Motor neuron (in vitro differentiated cells): ENCODE measurements around the gene TEKT3. TPM values are rescaled to one million over a fixed set of nuclear protein-coding genes. Genes with fewer than 3 reads are reported as not detected.

ENCODE experiments used
- ATAC-seq, 8 experiments: fragments of 200-7000 bp; cut with Tn5 transposase; replicated peaks in 6 of 8; 2 replicates each; pipeline ENCODE4 v1.8.0; 2021; ENCODE audit warnings: mild to moderate bottlenecking in 8 of 8, moderate library complexity in 8 of 8
- H3K27ac ChIP-seq, 2 donors: fragments of 250-450 bp; sonication (Bioruptor Pico); 2 replicates each; pipeline ENCODE4 v1.9.0; 2021; ENCODE audit warnings: antibody characterized with exemption in 2 of 2, mild to moderate bottlenecking in 2 of 2, moderate library complexity in 1 of 2
- H3K4me1 ChIP-seq, 2 donors: fragments of 250-450 bp; sonication (Bioruptor Pico); replicated peaks in 1 of 2; 2 replicates each; pipeline ENCODE4 v1.6.1; 2021; ENCODE audit warnings: antibody characterized with exemption in 2 of 2, mild to moderate bottlenecking in 2 of 2, moderate library complexity in 1 of 2
- H3K4me3 ChIP-seq, 5 donors: fragments of 250-450 bp; sonication (Bioruptor Pico); 2 replicates each; pipeline ENCODE4 v1.9.0; 2021; ENCODE audit warnings: antibody characterized with exemption in 5 of 5, mild to moderate bottlenecking in 5 of 5, moderate library complexity in 4 of 5
- WGBS, 10 experiments: fragments of 450-650 bp; shearing (Covaris generic); methylation state at CpG; one replicate each; pipeline ENCODE4 v1.0.0; 2022; 5-methylcytosine and 5-hydroxymethylcytosine counted together
- in situ Hi-C, 9 experiments: fragments of 400-800 bp; cut with MboI; loops; one replicate each; pipeline ENCODE4 v1.15.0; 2021; ENCODE audit warnings: low sequenced_read_pairs in 9 of 9, low pct_unique_long_range_greater_than_20kb in 2 of 9; ENCODE audit not compliant: unreplicated experiment in 9 of 9
- total RNA-seq, 8 experiments: library from RNA; unstranded; fragments of 300-600 nt; gene quantifications; 2 replicates each; pipeline versions ENCODE4 v1.2.3 to v1.2.4, GENCODE V29; 2022

The TEKT3 gene
- total RNA-seq, 8 experiments from 2014 or later, result 0.54 to 2.9 (median 0.90) TPM; not detected in 3

DNA sequence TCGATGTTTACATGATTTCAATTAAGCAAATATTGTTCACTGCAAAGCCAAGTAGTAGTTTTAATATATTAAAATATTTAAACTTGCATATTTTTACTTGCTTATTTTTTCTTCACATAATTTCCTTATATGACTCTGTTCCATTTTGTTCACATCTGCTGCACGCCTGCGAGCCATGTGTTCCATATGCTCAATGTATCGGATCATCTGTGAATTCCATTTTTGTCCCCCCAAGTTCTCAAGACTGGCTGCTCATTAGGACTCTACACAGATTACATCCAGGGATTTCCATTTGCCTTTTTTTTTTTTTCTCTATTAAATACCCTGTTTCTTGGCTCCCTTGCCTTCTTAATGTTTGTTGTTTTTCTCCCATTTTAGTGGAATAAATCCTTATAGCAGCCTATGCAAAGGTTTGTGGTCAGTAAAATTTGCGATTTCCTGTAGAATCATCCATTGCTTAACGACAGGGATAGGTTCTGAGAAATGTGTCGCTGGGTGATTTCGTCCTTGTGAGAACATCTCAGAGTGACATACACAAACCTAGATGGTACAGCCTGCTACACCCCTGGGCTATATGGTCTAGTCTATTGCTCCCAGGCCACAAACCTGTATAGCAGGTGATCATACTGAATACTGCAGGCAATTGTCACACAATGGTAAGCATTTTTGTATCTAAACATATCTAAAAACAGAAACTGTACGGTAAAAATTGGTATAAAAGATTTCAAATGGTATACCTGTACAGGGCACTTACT, 30.2 kb upstream of the TEKT3 start:
- in situ Hi-C loops, result loop anchor here in 1 of 9 experiments (25.0 kb wide), 1 partner anchor 91 kb away; the partner anchor contains the start of gene CDRT4
- ATAC-seq, result peak in 1 of 8 experiments; percentile 68
- WGBS, 10 experiments, result 19 to 95% (median 77%) methylated on average over 4 to 9 of the region's 9 CpGs

DNA sequence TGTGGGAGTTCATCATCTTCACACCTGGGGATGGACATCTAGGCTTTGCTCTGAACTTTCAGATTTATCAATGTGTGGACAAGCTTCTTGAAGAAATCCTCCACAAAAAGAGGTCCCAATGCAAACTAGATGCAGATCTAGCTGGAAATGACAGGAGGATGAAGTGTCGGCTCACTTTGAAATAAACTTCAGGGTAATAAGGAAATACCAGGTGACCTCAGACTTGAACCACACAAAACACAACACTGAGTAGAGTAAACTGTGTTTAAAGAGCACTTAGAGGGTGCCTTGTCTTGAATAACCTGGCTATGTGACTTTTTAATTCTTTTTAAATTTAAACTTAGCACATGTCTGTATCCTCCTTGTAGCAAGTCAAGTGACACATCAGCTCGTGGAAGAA, 27.2 kb upstream of the TEKT3 start:
- no peak for ATAC-seq
- Histone ChIP-seq H3K4me3 (no peak overlapping the region), H3K4me1 (no peaks in the 10 kb centered on the region), H3K27ac (no peak overlapping the region)
- in situ Hi-C loops, result loop anchor here in 1 of 9 experiments (25.0 kb wide), 1 partner anchor 94 kb away; the partner anchor contains the start of gene CDRT4
- 50 to 100% (median 82%) methylated on average over 1 to 2 of the region's 2 CpGs; no CpG with 5 or more reads in 4 of the 10 experiments for WGBS, 10 experiments

More for the DNA sequence above, 30.2 kb upstream of the TEKT3 start:
- Histone ChIP-seq H3K4me1 (no peaks in the 10 kb centered on the region), H3K4me3 (no peak overlapping the region), H3K27ac (no peak overlapping the region)

DNA sequence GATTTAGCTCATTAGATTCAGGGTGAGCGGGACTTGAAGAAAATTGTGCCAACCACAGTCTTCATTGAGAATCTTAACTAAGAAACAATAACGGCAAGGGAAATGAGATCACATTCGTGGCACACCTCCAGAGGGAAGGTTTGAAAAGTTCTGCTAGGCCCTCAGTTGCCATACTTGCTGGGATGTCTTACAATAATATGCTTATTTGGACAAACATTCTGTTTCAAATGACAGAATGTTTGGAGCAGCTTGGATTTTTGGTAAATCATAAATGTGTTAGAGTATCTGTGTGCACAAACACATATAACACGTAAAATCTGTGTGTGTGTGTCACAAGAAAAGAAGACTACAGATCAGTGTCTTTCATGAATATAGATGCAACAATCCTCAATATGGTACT, 24.6 kb upstream of the TEKT3 start:
- no peak overlapping the region for H3K27ac ChIP-seq
- H3K4me1 ChIP-seq, result no peaks in the 10 kb centered on the region
- ATAC-seq, result no peak
- H3K4me3 ChIP-seq, result no peak overlapping the region
- 45 to 100% (median 84%) methylated on average over 1 to 4 of the region's 4 CpGs; no CpG with 5 or more reads in 2 of the 10 experiments for WGBS, 10 experiments
- in situ Hi-C loops, result loop anchor here in 1 of 9 experiments (25.0 kb wide), 1 partner anchor 96 kb away; the partner anchor contains the start of gene CDRT4

DNA sequence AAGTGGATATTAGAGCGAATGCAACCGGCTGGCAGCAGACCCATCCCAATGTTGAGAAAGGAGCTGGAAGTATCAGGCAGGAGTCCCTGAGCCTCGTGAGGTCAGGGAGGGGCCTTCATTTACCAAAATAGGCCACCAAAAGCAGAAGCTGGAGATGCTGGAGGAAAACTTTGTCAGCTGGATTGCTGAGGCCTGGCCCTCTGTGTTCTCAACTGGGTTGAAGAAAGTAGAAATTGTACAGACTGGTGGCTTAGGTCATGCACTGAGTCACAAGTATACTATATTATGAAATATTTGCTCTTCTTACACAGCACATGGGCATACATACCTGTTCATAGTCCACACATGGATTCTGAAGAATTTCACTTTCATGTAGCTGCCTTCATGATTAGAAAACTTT, 23.2 kb upstream of the TEKT3 start:
- ATAC-seq, result no peak
- 13 to 87% (median 73%) methylated on average over 1 to 3 of the region's 3 CpGs; no CpG with 5 or more reads in 3 of the 10 experiments for WGBS, 10 experiments
- Histone ChIP-seq H3K27ac (no peak overlapping the region), H3K4me1 (no peaks in the 10 kb centered on the region), H3K4me3 (no peak overlapping the region)
- in situ Hi-C loops, result loop anchor here in 1 of 9 experiments (25.0 kb wide), 1 partner anchor 98 kb away; the partner anchor contains the start of gene CDRT4

DNA sequence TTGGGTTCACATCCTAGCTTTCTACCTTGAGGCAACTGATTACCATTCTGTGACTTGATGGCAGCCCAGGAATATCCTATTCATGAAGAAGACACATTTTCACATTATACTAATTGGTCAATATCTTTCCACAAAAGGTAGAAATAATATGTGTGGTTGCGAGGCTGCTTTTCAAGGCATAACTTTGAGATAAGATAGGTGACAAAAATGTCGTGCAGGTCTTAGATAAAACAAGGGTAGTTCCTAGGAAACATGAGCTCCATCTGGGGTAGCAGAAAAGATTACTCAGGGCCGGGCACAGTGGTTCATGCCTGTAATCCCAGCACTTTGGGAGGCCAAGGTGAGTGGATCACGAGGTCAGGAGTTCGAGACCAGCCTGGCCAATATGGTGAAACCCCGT, 22.3 kb upstream of the TEKT3 start:
- no peaks in the 10 kb centered on the region for H3K4me1 ChIP-seq
- 40 to 100% (median 86%) methylated on average over 1 to 3 of the region's 6 CpGs; no CpG with 5 or more reads in 5 of the 10 experiments for WGBS, 10 experiments
- in situ Hi-C loops, result loop anchor here in 1 of 9 experiments (25.0 kb wide), 1 partner anchor 99 kb away; the partner anchor contains the start of gene CDRT4
- no peak for ATAC-seq
- no peak overlapping the region for H3K4me3 ChIP-seq
- no peak overlapping the region for H3K27ac ChIP-seq

DNA sequence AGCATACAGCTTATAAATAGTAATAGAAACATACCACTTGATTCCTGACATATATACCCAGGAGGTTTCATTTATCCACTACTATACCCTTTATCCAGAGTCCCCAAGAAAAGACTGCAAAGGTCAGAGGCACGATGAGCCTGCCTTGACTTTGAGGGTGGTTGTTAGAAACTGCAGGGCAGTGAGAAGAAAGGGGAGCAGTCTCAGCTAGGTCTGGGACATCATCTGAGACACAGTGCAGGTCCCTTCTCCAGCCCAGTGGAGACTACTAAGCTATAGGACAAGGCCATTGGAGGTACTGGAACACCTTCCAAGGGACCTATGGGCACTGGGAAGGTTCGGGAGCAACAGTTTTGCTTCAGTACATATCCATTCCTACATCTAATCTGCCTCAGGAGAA, 20.2 kb upstream of the TEKT3 start:
- H3K27ac ChIP-seq, result no peak overlapping the region
- in situ Hi-C loops, result loop anchor here in 1 of 9 experiments (25.0 kb wide), 1 partner anchor 101 kb away; the partner anchor contains the start of gene CDRT4
- no peak overlapping the region for H3K4me3 ChIP-seq
- H3K4me1 ChIP-seq, result no peaks in the 10 kb centered on the region
- no peak for ATAC-seq
- 28 to 92% (median 71%) methylated on average over 1 to 2 of the region's 2 CpGs; no CpG with 5 or more reads in 3 of the 10 experiments for WGBS, 10 experiments

DNA sequence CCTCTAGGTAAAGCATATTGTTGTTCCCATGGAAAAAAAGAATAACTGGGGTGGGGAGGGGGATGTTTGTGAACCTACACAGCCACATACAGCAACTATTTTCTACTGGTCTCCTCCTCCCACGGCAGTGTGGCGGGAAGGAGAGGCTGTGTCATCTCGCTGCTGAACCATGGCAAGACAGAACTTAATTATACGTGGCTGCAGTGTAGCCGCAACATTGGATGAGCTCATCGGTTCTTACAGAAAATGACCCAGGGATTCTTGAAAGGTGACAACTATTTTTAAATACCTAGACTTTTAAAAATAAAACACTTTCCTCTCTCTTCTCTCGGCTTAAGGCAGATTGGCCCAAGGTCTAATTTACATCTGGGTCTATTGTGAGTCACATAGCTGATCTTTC, 19.8 kb upstream of the TEKT3 start:
- Histone ChIP-seq H3K4me3 (no peak overlapping the region), H3K27ac (no peak overlapping the region), H3K4me1 (no peaks in the 10 kb centered on the region)
- in situ Hi-C loops, result loop anchor here in 1 of 9 experiments (25.0 kb wide), 1 partner anchor 101 kb away; the partner anchor contains the start of gene CDRT4
- ATAC-seq, result peak in 1 of 8 experiments; percentile 57
- 16 to 92% (median 78%) methylated on average over 1 to 7 of the region's 7 CpGs; no CpG with 5 or more reads in 1 of the 10 experiments for WGBS, 10 experiments

DNA sequence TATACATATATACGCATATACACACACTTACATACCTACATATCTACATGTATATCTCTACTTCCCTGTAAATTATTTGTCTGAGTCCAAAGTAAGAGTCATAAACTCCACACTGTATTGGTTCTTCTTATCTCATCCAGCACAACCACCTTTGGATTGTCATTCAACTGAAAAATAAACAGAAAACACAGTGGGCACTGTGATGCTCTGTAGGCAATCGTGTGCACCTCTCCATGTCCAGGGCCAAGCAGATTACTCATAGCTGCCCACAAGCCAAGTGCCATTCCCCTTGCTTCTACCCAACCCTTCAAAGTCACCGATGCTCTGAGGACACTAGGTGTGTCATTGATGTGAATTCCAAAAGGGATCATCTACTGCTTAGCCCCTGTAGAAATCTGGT, 12.9 kb upstream of the TEKT3 start:
- in situ Hi-C loops, result loop anchor here in 1 of 9 experiments (25.0 kb wide), 1 partner anchor 108 kb away; the partner anchor contains the start of gene CDRT4
- no peak for ATAC-seq
- 43 to 100% (median 83%) methylated on average over 1 to 3 of the region's 3 CpGs; no CpG with 5 or more reads in 2 of the 10 experiments for WGBS, 10 experiments
- no peak overlapping the region for H3K27ac ChIP-seq
- no peak overlapping the region for H3K4me3 ChIP-seq
- H3K4me1 ChIP-seq, result no peaks in the 10 kb centered on the region

DNA sequence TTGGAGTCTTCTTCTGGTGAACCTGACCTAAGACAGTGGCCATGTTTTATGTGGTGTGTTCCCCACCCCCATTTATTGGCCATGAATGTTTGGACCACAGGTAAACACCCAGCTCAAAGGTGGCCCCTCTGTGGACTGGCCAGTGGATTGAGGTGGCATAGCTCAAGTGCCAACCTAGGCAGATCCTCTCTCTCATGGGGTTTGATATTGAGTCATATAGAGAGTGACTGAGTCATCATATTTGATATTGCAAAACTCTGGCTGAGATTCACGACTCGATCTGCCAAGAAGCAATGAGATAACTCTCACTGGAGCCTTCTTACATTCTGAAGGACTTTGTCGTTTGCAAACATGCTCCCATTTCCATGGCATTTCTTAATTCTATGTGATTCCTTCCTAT, 10.5 kb upstream of the TEKT3 start:
- no peak overlapping the region for H3K27ac ChIP-seq
- no peaks in the 10 kb centered on the region for H3K4me1 ChIP-seq
- ATAC-seq, result peak in 1 of 8 experiments; percentile 12
- no peak overlapping the region for H3K4me3 ChIP-seq
- in situ Hi-C loops, result loop anchor here in 1 of 9 experiments (25.0 kb wide), 1 partner anchor 110 kb away; the partner anchor contains the start of gene CDRT4
- WGBS, 10 experiments, result 7 to 100% (median 84%) methylated on average over 1 to 3 of the region's 3 CpGs; no CpG with 5 or more reads in 4 of the 10 experiments

DNA sequence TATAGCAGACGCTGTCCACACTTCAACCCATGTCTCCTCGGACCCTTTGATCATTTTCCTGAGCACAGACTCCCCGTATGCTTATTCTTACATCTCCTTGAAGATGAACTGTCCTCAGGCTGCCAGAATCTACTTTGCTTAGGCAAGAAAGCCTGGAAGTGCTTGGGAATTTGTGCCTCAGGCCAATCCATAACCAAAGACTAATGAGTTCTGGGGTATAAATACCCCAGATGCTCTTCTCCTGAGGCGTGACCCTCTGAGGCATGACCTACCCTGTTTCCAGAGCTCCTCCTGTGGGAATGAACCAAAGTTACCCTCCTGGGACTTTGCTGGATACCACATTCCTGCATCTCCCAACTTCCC, 10.1 kb upstream of the TEKT3 start:
- H3K27ac ChIP-seq, result no peak overlapping the region
- ATAC-seq, result peak in 1 of 8 experiments; percentile 5
- WGBS, 10 experiments, result 0 to 82% (median 67%) methylated on average over 1 to 4 of the region's 4 CpGs; no CpG with 5 or more reads in 3 of the 10 experiments
- in situ Hi-C loops, result loop anchor here in 1 of 9 experiments (25.0 kb wide), 1 partner anchor 111 kb away; the partner anchor contains the start of gene CDRT4
- no peaks in the 10 kb centered on the region for H3K4me1 ChIP-seq
- H3K4me3 ChIP-seq, result no peak overlapping the region

DNA sequence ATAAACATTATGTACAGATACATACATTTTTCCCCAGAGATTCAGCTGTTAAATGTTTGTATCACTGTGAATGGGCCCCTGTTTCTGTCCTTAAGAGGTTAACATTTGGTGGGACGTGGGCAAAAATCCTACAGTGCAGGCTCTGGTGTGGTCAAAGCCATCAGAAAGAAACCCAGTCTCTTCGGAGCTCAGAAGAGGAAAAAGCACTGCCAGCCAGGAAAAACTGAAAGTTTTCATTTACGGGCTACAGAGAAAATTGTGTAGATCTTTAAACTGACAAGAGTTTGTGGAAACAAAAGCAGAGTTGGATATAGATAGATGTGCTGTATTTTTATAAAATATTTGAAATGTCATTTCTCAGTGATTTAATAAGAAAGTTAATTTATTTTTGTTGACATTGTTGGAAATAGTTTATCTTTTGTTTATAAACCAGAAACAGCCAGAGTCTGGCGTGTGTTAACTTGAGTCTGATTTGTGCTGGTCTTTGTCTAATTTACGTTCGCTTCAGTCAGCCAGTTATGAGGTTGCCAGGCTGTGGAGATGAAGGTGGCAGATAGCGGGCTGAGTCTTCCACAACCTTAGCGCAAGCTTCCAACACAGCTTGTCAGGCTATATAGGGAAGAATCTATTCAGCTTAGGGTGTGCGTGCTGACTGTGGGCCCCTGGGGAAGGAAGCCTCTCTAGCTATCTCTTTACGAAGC, 9.5 kb upstream of the TEKT3 start:
- H3K4me1 ChIP-seq, result no peaks in the 10 kb centered on the region
- peak in 2 of 8 experiments; percentile 27 to 69 for ATAC-seq
- H3K4me3 ChIP-seq, result no peak overlapping the region
- 43 to 87% (median 75%) methylated on average over 1 to 9 of the region's 10 CpGs for WGBS, 10 experiments
- in situ Hi-C loops, result loop anchor here in 1 of 9 experiments (25.0 kb wide), 1 partner anchor 111 kb away; the partner anchor contains the start of gene CDRT4
- H3K27ac ChIP-seq, result no peak overlapping the region

DNA sequence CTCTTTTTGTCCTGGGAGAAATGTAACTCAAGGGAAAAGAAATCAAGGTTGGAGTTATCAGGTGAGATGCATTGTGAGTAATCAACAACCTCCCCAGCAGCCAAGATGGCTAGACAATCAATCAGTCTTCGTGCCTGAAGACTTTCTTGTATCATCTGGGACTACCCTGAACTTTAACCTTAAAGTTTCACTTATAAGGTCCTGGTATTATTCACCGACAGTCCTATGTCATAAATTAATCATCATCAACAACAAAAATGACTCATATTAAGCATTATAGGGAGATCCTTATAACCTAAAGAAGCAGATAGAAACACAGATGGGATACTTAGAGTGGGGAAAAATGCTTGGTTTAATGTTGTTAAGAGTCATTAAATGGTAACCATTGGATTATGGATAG, 7.7 kb upstream of the TEKT3 start:
- Histone ChIP-seq H3K4me1 (no peaks in the 10 kb centered on the region), H3K4me3 (no peak overlapping the region), H3K27ac (no peak overlapping the region)
- no peak for ATAC-seq
- in situ Hi-C loops, result no loop called here
- 0 to 80% (median 61%) methylated on average over 1 to 2 of the region's 2 CpGs; no CpG with 5 or more reads in 2 of the 10 experiments for WGBS, 10 experiments
